Heart right ventricle (tissue), 16 donors: ENCODE measurements around the gene LTBP2. TPM values are rescaled to one million over a fixed set of nuclear protein-coding genes. Genes with fewer than 3 reads are reported as not detected.

ENCODE experiments used
- ATAC-seq, 8 donors: fragments of 200-7000 bp; cut with Tn5 transposase; one replicate each; pipeline ENCODE4 v1.9.1; 2020; ENCODE audit warnings: mild to moderate bottlenecking in 8 of 8, moderate library complexity in 8 of 8, moderate number of reproducible peaks in 1 of 8
- DNase-seq, 2 donors: peaks; one replicate each; pipeline ENCODE4 v3.0.0-alpha.2; 2020
- H3K27ac ChIP-seq, 10 donors: fragments of 200-600 bp; sonication (generic) in 2 of 10; one replicate each; pipeline versions ENCODE4 v1.5.0 to v1.8.0; 2020 to 2022; ENCODE audit warnings: mild to moderate bottlenecking in 3 of 10
- H3K27me3 ChIP-seq, 7 donors: fragments of 200-600 bp; one replicate each; pipeline ENCODE4 v1.8.0; 2021 to 2022; ENCODE audit warnings: mild to moderate bottlenecking in 2 of 7
- H3K36me3 ChIP-seq, 9 donors: fragments of 200-600 bp; sonication (generic) in 1 of 9; one replicate each; pipeline versions ENCODE4 v1.5.0 to v1.8.0; 2020 to 2022; ENCODE audit warnings: mild to moderate bottlenecking in 2 of 9
- H3K4me1 ChIP-seq, 9 donors: fragments of 200-600 bp; sonication (generic) in 1 of 9; one replicate each; pipeline versions ENCODE4 v1.5.0 to v1.8.0; 2020 to 2022; ENCODE audit warnings: mild to moderate bottlenecking in 4 of 9
- H3K4me3 ChIP-seq, 10 donors: fragments of 200-600 bp; sonication (generic) in 2 of 10; one replicate each; pipeline versions ENCODE4 v1.5.0 to v1.8.0; 2020 to 2022; ENCODE audit warnings: mild to moderate bottlenecking in 7 of 10, moderate library complexity in 2 of 10
- H3K9me3 ChIP-seq, 11 donors: fragments of 200-600 bp in 10 of 11; sonication (generic) in 2 of 11; one replicate each; pipeline versions ENCODE4 v1.5.0 to v1.8.0; 2013 to 2022; ENCODE audit warnings: mild to moderate bottlenecking in 2 of 11, control low read depth in 1 of 11, moderate library complexity in 1 of 11
- WGBS, 2 donors: extraction: QIAGEN DNeasy Blood & Tissue Kit; methylation state at CpG; one replicate each; pipeline ENCODE4 v1.1.7; 2013; ENCODE audit warnings: inconsistent platforms in 1 of 2; 5-methylcytosine and 5-hydroxymethylcytosine counted together
- intact Hi-C, 10 donors: fragments of 100-400 bp; cut with DNase I; formaldehyde crosslinking; loops; one replicate each; pipeline versions ENCODE4 v1.11.1 to v1.14.2; 2022
- polyA plus RNA-seq, 2 donors: library from polyadenylated mRNA; stranded (reverse); fragments of 200-250 nt; gene quantifications; one replicate each; pipeline ENCODE4 v1.2.3, GENCODE V29; 2013
- total RNA-seq, 10 donors: library from RNA; stranded (reverse); fragmentation: NEBNext Ultra II Directional in 3 of 10; extraction: Animal tissue kit (Norgen Biotek cat#: 25700) in 3 of 10; gene quantifications; one replicate each; pipeline versions ENCODE4 v1.2.1 to v1.2.4, GENCODE V29; 2021 to 2023
- TF ChIP-seq, protein P1 (sequence below), 9 donors: fragments of 200-600 bp; sonication (generic) in 2 of 9; IDR thresholded peaks; one replicate each; pipeline versions ENCODE4 v1.5.0 to v1.8.0; 2021 to 2022; ENCODE audit warnings: antibody characterized with exemption in 9 of 9, mild to moderate bottlenecking in 5 of 9, moderate library complexity in 1 of 9
- donor health status: Arrhythmogenic right ventricular cardiomyopathy.
- donor health status: ischemic (EF 13 %, LVEDD 7.1; RV severe dilation, severe dysfunction).
- donor health status: healthy with polysubstance abuse.
- donor health status: DM: no; HTN: yes; CAD: no.
- donor health status: DM: no; HTN: no; CAD: no.
- donor health status: ischemic (EF 25% LVEDD 6.9; RV normal size, moderate dysfunction).
- donor health status: ischemic (EF 25% LVEDD 5.7; RV mildly dilated, moderate dysfunction).
- donor health status: healthy.
- donor health status: DM: yes; HTN: yes; CAD: no.
- donor health status: Ischemic cardiomyopathy.
- donor health status: ischemic (EF 35%, LVEDD 5.7; RV mildly dilated, moderate dysfunction).
- donor health status: nonischemic (EF 11% LVEDD 7.7; RV severe dilation, severe dysfunction).
- donor health status: DM: yes; HTN: yes; CAD: no.
- donor health status: PGD.
- donor health status: ischemic (EF 29% LVEDD 5.4; RV normal size, mild dysfunction).
- donor health status: nonischemic (EF 23%, LVEDD 6.1; RV moderate dilation, normal function).

The LTBP2 gene
- total and polyA plus RNA-seq, 12 donors = 3.5 to 50.3 (median 17.3) TPM

DNA sequence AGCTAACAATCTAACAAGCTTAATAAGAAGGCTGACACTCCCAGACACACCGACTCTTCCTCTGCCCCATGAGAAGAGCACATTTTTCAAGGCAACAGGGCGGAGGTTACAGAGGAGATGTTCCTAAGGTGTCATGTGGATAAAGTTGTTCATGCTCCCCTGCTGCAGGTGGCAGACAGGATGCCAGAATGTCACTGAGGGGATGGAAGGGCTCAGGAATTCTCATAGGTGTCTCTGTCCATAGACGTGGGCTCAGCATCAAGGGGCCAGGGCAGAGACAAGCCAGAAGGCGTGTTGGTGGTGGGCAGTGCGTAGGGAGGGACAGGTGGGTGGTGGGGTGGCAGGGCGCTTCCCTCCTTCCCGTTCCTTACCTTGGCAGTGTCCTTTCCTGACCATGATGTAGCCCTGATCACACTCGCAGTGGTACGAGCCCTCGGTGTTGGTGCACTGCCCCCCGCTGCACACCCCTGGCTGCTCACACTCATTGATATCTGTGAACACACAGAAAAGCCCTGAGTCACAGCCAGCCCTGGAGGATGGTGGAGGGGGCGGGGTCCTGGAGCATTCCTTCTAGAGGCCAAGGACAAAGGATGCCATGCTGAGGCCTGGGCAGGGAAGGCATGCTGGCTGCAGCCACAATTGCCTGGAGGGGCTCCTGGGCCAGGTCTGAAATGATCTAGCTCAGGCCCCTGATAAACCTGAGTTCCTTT, 95.4 kb downstream of the LTBP2 start:
- Histone ChIP-seq H3K36me3 (peaks cover 0 to 26% (median 0%) of the 10 kb centered on the region in 9 donors), H3K4me1 (peaks cover 0 to 15% (median 0%) of the 10 kb centered on the region in 9 donors), H3K27me3 (no peaks in the 10 kb centered on the region), H3K27ac (no peak overlapping the region), H3K4me3 (no peak overlapping the region), H3K9me3 (no peaks in the 10 kb centered on the region)
- intact Hi-C loops = no loop called here
- WGBS, 2 donors = 88 to 89% methylated on average over 12 of the region's 12 CpGs
- DNase-seq (no peak), ATAC-seq (peak in 1 of 8 donors; percentile 28)
- TF ChIP-seq, protein P1, sequence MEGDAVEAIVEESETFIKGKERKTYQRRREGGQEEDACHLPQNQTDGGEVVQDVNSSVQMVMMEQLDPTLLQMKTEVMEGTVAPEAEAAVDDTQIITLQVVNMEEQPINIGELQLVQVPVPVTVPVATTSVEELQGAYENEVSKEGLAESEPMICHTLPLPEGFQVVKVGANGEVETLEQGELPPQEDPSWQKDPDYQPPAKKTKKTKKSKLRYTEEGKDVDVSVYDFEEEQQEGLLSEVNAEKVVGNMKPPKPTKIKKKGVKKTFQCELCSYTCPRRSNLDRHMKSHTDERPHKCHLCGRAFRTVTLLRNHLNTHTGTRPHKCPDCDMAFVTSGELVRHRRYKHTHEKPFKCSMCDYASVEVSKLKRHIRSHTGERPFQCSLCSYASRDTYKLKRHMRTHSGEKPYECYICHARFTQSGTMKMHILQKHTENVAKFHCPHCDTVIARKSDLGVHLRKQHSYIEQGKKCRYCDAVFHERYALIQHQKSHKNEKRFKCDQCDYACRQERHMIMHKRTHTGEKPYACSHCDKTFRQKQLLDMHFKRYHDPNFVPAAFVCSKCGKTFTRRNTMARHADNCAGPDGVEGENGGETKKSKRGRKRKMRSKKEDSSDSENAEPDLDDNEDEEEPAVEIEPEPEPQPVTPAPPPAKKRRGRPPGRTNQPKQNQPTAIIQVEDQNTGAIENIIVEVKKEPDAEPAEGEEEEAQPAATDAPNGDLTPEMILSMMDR (IDR thresholded peaks at IDR 0.05) = no peak

DNA sequence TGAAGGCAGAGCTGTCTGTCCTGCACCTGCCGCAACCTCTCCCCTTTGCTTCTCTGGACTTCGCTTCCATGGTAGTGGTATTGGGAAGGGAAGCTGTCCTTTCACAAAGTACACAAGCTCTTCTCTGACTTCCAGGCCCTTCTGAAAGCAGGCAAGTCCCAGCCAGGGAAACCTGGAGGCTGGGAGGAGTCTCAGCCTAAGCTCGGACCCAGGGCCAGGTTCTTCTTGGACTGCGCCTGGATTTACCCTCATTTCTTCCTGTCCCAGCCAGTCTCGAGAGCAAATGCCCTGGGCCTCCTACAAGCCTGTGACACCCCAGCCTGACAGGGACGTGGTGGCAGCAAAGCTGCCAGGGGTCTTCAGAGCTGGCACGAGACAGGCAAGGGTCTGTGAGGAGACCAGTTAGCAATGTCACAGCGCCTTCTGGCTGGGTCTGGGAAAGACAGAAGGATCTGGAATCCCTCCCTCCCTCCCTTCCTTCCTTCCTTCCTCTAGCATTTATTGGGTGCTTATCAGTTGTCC, 96.1 kb downstream of the LTBP2 start:
- H3K36me3 ChIP-seq = peaks cover 0 to 23% (median 0%) of the 10 kb centered on the region in 9 donors
- peaks cover 0 to under 1% (median 0%) of the 10 kb centered on the region in 7 donors for H3K27me3 ChIP-seq
- H3K4me1 ChIP-seq = peaks cover 0 to 21% (median 0%) of the 10 kb centered on the region in 9 donors
- TF ChIP-seq, protein P1 (IDR thresholded peaks at IDR 0.05) = no peak
- intact Hi-C loops = no loop called here
- H3K9me3 ChIP-seq = no peaks in the 10 kb centered on the region
- DNase-seq = no peak
- 84 to 85% methylated on average over 8 of the region's 8 CpGs for WGBS, 2 donors
- ATAC-seq = no peak
- H3K4me3 ChIP-seq = no peak overlapping the region
- H3K27ac ChIP-seq = no peak overlapping the region

DNA sequence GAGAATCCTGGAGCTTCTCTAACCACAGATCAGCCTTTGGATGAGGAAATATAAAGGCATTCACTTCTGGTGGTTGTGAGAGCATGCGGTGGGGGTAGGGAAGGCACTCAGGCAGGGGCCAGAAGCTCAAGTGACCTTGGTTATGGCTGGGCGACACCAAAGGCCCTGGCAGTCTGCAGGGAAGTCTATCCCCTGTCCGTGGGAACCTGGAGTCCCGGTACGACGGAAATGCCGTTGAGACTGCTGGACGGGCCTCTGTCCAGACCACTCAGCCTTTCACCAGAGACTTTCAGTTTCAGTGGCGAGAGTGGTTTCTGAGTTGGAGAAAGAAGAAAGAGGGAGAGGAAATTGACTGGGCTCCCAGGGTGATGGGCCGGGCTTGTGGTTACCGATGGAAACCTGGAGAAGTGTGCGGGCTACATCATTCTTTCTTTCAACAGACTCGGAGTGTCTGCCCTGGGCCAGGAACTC, 97.5 kb downstream of the LTBP2 start:
- Histone ChIP-seq H3K36me3 (peaks cover 0 to 34% (median 0%) of the 10 kb centered on the region in 9 donors), H3K27ac (peak overlapping the region in 4 of 10 donors; percentile 15 to 60 (median 53)), H3K9me3 (no peaks in the 10 kb centered on the region), H3K4me1 (peaks cover 0 to 21% (median 0%) of the 10 kb centered on the region in 9 donors), H3K27me3 (peaks cover 0 to 5% (median 0%) of the 10 kb centered on the region in 7 donors), H3K4me3 (no peak overlapping the region)
- TF ChIP-seq, protein P1 (IDR thresholded peaks at IDR 0.05) = no peak
- 58 to 78% methylated on average over 13 of the region's 13 CpGs for WGBS, 2 donors
- DNase-seq = no peak
- intact Hi-C loops = no loop called here
- ATAC-seq = peak in 3 of 8 donors; percentile 12 to 58 (median 20)

DNA sequence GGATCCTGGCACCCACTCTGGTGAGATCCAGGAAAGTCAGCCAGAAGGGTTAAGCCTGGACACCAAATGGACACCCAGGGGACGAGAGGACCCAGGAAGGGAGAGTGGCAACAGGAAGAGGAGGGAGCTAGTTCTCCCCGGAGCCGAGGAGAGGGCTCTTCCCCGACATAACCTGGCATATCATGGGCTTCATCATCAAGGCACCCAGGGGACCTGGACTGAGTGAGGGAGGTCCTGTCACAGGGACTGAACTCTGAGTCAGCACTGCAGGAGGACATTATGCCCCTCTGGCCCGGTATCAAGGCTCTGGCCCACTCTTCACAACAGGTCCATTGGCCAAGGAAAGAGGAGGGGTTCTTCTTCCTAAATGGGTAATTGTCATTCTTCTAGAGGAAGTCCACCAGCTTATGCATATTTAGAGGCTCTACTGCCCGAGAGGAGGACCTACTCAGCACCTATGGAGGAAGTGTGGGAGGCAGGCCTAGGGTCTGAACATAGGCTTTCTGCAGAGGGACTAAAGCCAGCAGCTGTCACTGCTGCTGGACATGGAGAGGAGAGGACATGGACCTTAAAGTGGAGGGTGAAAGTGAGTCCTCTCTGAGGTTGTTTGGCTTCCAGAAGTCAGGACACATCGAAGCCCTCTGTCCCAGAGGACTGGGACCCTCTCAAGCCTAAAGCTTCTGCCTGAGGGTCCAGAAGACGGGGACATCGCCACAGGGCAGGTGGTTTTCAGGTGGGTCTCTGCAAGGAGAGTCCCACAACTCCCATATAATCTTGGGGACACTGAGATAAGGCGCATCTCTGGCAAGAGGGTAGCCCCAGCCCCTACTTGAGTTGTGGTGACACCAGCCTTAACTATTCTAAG, 99.8 kb downstream of the LTBP2 start:
- H3K36me3 ChIP-seq = peaks cover 0 to 35% (median 0%) of the 10 kb centered on the region in 9 donors
- intact Hi-C loops = no loop called here
- peaks cover 0 to 21% (median 0%) of the 10 kb centered on the region in 9 donors for H3K4me1 ChIP-seq
- H3K9me3 ChIP-seq = no peaks in the 10 kb centered on the region
- TF ChIP-seq, protein P1 (IDR thresholded peaks at IDR 0.05) = no peak
- WGBS, 2 donors = 79 to 82% methylated on average over 10 of the region's 10 CpGs
- H3K4me3 ChIP-seq = no peak overlapping the region
- peaks cover 0 to 6% (median 0%) of the 10 kb centered on the region in 7 donors for H3K27me3 ChIP-seq
- ATAC-seq = no peak
- H3K27ac ChIP-seq = no peak overlapping the region
- no peak for DNase-seq
